Renal cortical epithelial cell (primary cell): ENCODE measurements around the gene ATP6V1F. TPM values are rescaled to one million over a fixed set of nuclear protein-coding genes. Genes with fewer than 3 reads are reported as not detected.

Experiments
- DNase-seq: peaks from one replicate; pipeline ENCODE4 v3.0.0-alpha.2; 2011; ENCODE audit warnings: low read depth
- total RNA-seq: library from RNA; depleted of rRNA; stranded (reverse); fragments of >200 nt; gene quantifications from 2 replicates; pipeline ENCODE4 v1.2.3, GENCODE V29; 2014

ATP6V1F gene
- total RNA-seq, 1 donor from 2014 or later: 82.1 TPM

DNA sequence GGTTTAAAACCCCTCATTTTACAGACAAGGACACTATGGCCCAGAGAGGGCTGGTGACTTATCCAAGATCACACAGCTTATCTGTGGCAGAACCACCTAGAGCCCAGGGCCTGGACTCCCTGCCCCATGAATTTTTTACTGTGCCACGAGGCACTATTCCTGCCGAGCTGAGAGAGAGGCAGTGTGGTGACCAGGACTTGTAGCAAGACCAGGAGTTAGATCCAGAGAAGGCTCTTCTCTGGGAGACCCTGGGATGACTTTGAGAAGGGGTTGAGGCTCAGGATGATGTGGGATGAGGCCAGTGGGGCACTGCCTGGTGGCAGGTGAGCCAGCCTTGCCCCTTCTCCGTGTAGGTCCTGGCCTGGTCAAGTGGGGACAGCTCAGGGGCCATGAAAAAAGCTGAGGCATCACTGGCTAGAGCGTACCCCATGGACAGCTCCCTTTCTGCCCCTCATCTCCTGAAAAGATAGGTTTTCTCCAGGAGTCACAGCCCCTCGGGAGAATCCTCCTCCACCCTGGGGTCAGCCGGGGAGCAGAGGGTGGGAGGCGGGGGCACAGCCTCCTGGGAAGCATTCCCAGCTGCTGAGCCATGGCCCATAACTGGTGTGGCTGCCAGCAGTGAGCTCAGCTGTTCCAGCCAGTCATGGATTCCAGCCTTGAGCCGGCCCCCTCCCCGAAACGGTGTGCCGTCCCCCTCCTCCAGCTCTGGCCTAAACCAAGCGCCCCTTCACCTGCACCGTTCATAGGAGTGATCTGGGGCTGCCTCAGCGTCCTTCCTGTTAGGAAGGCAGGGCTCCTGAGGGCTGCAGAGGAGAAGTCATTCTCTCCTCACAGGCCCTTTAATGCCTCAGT, 26.6 kb upstream of the ATP6V1F start:
- no peak for DNase-seq

DNA sequence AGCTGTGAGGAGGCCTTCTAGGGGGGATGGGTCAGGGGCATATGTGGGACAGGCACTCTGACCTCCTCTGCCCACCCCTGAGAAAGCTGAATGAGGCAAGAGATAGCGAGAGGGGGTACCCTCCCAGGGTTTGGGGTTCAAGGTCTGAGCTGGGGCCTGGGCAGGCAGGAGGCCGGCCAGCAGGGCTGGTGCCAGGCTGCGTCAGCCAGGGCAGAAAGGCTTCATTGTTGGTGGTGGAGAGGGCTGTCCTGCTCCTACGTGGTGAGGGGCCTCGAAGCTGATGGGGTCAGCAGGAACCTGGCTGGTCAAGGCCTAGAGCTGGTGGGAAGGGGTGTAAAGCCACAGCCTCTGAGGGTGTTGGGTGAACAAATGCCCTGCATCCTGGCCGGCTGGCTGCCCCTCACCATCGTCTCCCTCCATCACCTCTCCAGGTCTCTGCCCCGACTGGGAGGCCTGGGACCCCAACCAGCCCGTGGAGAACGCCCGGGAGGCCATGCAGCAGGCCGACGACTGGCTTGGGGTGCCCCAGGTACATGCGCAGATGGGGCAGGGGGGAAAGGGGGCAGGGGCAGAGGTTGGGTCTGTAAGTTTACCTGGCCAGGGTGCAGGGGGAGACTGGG, 25.8 kb upstream of the ATP6V1F start:
- DNase-seq: no peak

- DNase-seq: no peak
Measured at GRCh38 chr7:128837521-128837921, 25.1 kb upstream of the ATP6V1F start.

GRCh38 chr7:128838109-128838779, 24.4 kb upstream of the ATP6V1F start:
- DNase-seq: no peak

DNA sequence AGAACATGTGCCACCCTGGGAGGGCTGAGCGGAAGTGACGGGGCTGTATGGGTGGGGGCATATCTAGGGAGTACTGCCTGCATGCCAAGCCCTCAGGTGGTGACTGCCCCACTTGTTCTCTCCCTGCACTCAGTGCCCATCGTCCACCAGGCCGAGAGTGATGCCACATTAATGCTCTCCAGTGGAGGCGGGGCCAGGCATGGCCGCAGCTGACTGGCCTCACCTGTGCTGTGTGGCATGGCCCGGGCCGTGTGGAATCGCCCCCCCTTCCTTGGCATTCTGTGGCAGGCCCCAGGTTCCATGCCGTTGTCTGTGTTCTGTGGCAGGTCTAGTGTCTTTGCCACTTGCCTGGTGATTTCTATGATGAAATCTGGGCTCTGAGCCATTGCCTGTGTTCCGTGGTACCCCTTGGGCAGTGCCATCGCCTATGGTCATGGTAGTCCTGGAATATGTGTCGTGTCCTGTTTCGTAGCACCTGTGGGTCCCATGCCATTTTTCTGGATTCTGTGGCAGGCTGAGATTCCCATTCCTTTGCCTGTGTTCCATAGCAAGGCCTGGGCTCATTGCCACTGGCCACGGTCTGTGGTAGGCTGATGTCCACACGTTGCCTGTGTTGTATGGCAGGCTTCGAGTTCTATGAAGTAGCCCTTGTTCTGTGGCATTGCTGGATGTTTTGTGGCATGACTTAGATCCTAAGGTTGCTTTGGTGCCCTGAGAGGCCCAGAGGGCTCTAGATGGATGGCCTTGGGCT, 23.5 kb upstream of the ATP6V1F start:
- no peak for DNase-seq

DNA sequence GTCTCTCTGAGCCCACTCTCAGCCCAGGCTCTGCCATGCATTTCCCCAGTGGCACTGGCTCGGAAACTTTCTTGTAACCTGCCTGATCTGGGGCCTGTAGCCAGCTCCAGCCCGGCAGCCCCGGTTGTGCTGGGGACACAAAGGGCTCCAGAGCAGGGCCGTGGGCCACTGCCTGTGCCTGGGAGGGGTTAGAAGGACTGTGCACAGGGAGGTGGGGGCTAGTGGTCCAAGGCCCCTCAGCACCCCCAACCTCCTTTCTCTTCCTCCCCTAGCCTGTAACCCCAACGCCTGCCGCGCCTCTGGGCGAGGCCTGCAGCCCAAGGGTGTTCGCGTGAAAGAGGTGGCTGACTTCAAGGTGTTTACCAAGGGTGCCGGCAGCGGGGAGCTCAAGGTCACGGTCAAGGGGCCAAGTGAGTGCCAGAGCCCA, 22.9 kb upstream of the ATP6V1F start:
- DNase-seq: no peak

DNA sequence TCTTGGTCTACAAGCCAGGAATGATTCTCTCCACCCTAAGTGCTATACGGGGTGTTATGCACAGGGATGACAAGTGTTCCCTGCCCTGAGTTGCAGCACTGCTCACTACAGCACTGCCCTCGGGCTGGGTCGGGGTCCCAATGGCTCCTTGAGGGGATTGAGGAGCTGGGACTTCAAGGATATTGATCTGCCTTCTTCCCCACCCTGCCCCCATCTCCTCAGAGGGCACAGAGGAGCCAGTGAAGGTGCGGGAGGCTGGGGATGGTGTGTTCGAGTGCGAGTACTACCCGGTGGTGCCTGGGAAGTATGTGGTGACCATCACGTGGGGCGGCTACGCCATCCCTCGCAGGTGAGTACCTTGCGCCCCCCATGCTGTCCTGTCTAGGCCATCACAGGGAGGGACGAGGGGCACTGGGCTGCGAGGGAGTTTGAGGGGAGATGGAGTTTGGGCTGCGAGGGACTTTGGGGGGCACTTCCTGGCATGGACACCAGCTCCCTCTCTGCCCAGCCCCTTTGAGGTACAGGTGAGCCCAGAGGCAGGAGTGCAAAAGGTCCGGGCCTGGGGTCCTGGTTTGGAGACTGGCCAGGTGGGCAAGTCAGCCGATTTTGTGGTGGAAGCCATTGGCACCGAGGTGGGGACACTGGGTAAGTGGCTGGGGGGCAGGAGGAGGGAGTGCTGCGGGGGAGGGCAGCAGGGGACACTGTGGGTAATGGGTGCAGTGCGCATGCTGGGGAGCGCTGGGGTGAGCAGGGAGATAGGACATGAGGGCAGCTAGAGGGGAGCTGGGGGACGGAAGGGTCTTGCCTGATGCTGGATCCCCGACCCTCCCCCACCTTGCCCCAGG, 22.1 kb upstream of the ATP6V1F start:
- DNase-seq: no peak

DNA sequence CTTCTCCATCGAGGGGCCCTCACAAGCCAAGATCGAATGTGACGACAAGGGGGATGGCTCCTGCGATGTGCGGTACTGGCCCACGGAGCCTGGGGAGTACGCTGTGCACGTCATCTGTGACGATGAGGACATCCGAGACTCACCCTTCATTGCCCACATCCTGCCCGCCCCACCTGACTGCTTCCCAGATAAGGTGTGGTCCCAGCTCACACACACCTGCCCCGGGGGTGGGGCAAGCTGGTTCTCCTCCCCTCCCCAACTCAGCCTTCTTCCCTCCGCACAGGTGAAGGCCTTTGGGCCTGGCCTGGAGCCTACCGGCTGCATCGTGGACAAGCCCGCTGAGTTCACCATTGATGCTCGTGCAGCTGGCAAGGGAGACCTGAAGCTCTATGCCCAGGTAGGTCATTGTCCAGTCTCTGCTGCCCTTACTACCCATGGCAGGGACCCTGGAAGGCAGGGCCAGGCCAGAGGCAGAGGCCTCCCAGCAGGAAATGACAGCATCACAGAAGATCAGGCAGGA, 21.4 kb upstream of the ATP6V1F start:
- no peak for DNase-seq

- no peak for DNase-seq
Measured at GRCh38 chr7:128841921-128842673, 20.6 kb upstream of the ATP6V1F start.

- DNase-seq: no peak
Measured at GRCh38 chr7:128842674-128843641, 19.7 kb upstream of the ATP6V1F start.

GRCh38 chr7:128843938-128844621, 18.6 kb upstream of the ATP6V1F start:
- DNase-seq: no peak

- DNase-seq: no peak
Measured at GRCh38 chr7:128844777-128845311, 17.8 kb upstream of the ATP6V1F start.

DNA sequence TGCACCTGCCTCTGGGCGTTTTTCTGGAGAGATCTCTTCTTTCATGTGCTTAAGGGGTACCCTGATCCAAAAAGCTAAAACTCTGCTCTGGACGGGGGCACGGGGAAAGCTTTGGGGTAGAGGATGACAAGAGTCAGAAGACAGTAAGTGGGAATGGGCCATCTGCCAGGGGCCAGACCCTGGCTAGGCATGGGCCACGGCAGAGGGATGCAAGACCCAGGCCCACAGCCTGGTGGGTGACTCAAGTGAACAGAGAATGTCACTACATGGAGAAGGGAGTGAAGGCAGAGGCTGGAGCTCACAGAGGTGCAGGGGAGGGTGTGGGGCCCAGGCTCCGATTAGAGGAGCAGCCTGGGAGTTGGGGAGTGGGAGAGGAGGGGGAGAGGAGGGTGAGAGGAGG, 17.2 kb upstream of the ATP6V1F start:
- DNase-seq: no peak

DNA sequence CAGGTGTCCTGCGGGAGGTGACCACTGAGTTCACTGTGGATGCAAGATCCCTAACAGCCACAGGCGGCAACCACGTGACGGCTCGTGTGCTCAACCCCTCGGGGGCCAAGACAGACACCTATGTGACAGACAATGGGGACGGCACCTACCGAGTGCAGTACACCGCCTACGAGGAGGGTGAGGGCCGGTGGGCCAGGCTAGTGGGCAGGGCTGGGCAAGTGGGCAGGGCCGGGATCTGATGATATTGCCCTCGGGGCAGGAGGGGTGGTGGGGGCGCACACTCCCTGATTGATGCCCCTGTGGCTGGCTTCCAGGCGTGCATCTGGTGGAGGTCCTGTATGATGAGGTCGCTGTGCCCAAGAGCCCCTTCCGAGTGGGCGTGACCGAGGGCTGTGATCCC, 16.7 kb upstream of the ATP6V1F start:
- no peak for DNase-seq

DNA sequence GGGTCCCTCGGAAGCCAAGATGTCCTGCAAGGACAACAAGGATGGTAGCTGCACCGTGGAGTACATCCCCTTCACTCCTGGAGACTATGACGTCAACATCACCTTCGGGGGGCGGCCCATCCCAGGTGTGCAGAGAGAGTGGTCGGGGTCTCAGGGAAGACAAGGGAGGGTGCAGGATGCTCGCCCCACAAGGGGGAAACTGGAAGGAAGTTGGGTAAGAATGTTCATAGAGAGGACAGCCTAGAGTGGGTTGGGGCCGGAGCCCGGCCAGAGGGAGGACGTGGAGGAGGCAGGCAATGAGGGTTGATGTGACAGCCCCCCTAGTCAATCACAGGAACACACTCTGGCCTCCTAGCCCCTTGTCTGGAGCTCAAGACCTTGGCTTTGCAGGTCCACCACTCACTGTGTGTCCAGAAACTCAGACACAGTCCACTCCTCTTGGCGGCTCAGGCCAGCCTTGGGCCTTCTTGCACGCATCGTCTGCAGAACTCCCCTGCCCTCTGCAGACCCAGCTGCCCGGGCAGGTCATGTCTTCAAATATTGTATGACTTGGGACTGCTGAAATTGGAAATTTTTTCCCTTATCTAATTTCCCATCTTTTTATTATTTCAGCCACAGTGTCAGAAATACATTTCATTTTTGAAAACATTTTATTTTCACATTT, 15.7 kb upstream of the ATP6V1F start:
- no peak for DNase-seq

- DNase-seq: no peak
Measured at GRCh38 chr7:128847721-128848211, 14.9 kb upstream of the ATP6V1F start.
